HCT116 (cell line): Measurements from ENCODE around the gene TFB1M. TPM values are rescaled to one million over a fixed set of nuclear protein-coding genes. Genes with fewer than 3 reads are reported as not detected.
A peak's percentile ranks its signal among the peaks of the same experiment; 100 is the strongest.

Experiments
- ATAC-seq: fragments of 200-7000 bp; cut with Tn5 transposase; 2 replicates; pipeline ENCODE4 v1.9.1; 2020; ENCODE audit warnings: mild to moderate bottlenecking, moderate library complexity
- BruUV-seq: library from RNA; stranded (reverse); fragments of 400-500 nt; replicated peaks from 2 replicates; lab custom pipeline; 2021; lab: Mats Ljungman, UMichigan
- CTCF ChIA-PET: fragments of 300-600 bp; sonication (Branson Sonifier 250); formaldehyde crosslinking; loops from one replicate; lab custom pipeline; 2021; ENCODE audit warnings: antibody characterized with exemption; lab: Charles Lee
- POLR2A ChIA-PET: fragments of 300-600, 350-600 bp; sonication (Branson Sonifier 250); formaldehyde crosslinking; loops from one replicate; lab custom pipeline; 2021; ENCODE audit warnings: antibody characterized with exemption; lab: Charles Lee
- RAD21 ChIA-PET, 2 experiments: fragments of 300-600 bp; sonication (Branson Sonifier 250); formaldehyde crosslinking; loops; one replicate each; lab custom pipeline; 2023; ENCODE audit warnings: low total read pairs in 2 of 2; ENCODE audit not compliant: uncharacterized antibody in 2 of 2, unreplicated experiment in 2 of 2, low non-redundant PET in 1 of 2; lab: Charles Lee
- DNase-seq: peaks from one replicate; pipeline ENCODE4 v3.0.0-alpha.2; 2010; ENCODE audit warnings: low read depth, low spot score
- H2AFZ ChIP-seq: fragments of 200-600 bp; shearing (Covaris generic), sonication (generic); 2 replicates; pipeline ENCODE4 v1.6.1; 2017; ENCODE audit warnings: low read depth, mixed run types, mixed read lengths, antibody characterized with exemption, low read length; ENCODE audit not compliant: poor library complexity, severe bottlenecking
- H3K27ac ChIP-seq: 2 replicates; pipeline ENCODE4 v1.5.1; 2012; ENCODE audit warnings: low read depth, low read length
- H3K27me3 ChIP-seq: fragments of 200-600 bp; sonication (generic); 2 replicates; pipeline ENCODE4 v1.6.1; 2016; ENCODE audit warnings: mixed run types, low read length, mixed read lengths; ENCODE audit not compliant: insufficient read depth
- H3K36me3 ChIP-seq, 2 experiments: fragments of 200-500 bp in 1 of 2; fragments of 200-600 bp in 1 of 2; sonication (Bioruptor generic) in 1 of 2; sonication (generic) in 1 of 2; 2 replicates each; pipeline versions ENCODE4 v1.5.1 to v1.6.1; 2014 to 2016; ENCODE audit warnings: low read length in 2 of 2, inconsistent platforms in 1 of 2, mixed read lengths in 1 of 2, mixed run types in 1 of 2; ENCODE audit not compliant: insufficient read depth in 2 of 2, control insufficient read depth in 1 of 2
- H3K4me1 ChIP-seq, 2 experiments: fragments of 200-600 bp in 1 of 2; sonication (generic) in 1 of 2; 2 replicates each; pipeline versions ENCODE4 v1.5.1 to v1.6.1; 2012 to 2017; ENCODE audit warnings: low read length in 2 of 2, inconsistent platforms in 1 of 2, mild to moderate bottlenecking in 1 of 2, mixed read lengths in 1 of 2, mixed run types in 1 of 2, moderate library complexity in 1 of 2; ENCODE audit not compliant: insufficient read depth in 2 of 2, control insufficient read depth in 1 of 2
- H3K4me2 ChIP-seq: fragments of 200-600 bp; sonication (generic); 2 replicates; pipeline ENCODE4 v1.6.1; 2017; ENCODE audit warnings: mixed run types, low read length, mixed read lengths
- H3K4me3 ChIP-seq, 2 experiments: fragments of 200-600 bp in 1 of 2; sonication (generic) in 1 of 2; replicated peaks in 1 of 2; 2 replicates each; pipeline ENCODE4 v1.5.1; 2011 to 2016; ENCODE audit warnings: low read length in 2 of 2, control low read depth in 1 of 2, low read depth in 1 of 2, mild to moderate bottlenecking in 1 of 2, mixed read lengths in 1 of 2, mixed run types in 1 of 2
- H3K79me2 ChIP-seq: fragments of 200-600 bp; sonication (generic); 2 replicates; pipeline ENCODE4 v1.6.1; 2017; ENCODE audit warnings: mild to moderate bottlenecking, mixed run types, low read length, moderate library complexity, mixed read lengths; ENCODE audit not compliant: insufficient read depth
- H3K9ac ChIP-seq: fragments of 200-600 bp; sonication (generic); 2 replicates; pipeline ENCODE4 v1.6.1; 2016; ENCODE audit warnings: low read length, mixed read lengths
- H3K9me2 ChIP-seq: fragments of 200-600 bp; sonication (generic), shearing (Covaris generic); 2 replicates; pipeline ENCODE4 v1.6.1; 2017; ENCODE audit warnings: mixed run types, mild to moderate bottlenecking, moderate library complexity; ENCODE audit not compliant: insufficient read depth
- H3K9me3 ChIP-seq, 2 experiments: fragments of 200-500 bp in 1 of 2; fragments of 200-600 bp in 1 of 2; sonication (Bioruptor generic) in 1 of 2; sonication (generic) in 1 of 2; 2 replicates each; pipeline ENCODE4 v1.6.1; 2014 to 2017; ENCODE audit warnings: low read length in 2 of 2, mixed read lengths in 2 of 2, inconsistent platforms in 1 of 2, low read depth in 1 of 2, mild to moderate bottlenecking in 1 of 2, mixed run types in 1 of 2, moderate library complexity in 1 of 2; ENCODE audit not compliant: control insufficient read depth in 1 of 2, insufficient read depth in 1 of 2
- H4K20me1 ChIP-seq: fragments of 200-600 bp; sonication (generic), shearing (Covaris generic); 2 replicates; pipeline ENCODE4 v1.6.1; 2017; ENCODE audit warnings: mixed run types, mild to moderate bottlenecking, moderate library complexity; ENCODE audit not compliant: insufficient read depth
- CEBPB ChIP-seq: IDR thresholded peaks from 2 replicates; pipeline ENCODE4 v1.6.1; 2012; ENCODE audit warnings: low read depth
- CTCF ChIP-seq, 3 experiments: fragments of 200-600 bp in 1 of 3; sonication (generic) in 1 of 3; IDR thresholded peaks in 2 of 3; conservative IDR thresholded peaks in 1 of 3; 2 replicates each; pipeline ENCODE4 v1.5.1; 2012 to 2017; ENCODE audit warnings: low read depth in 2 of 3, low read length in 2 of 3, antibody characterized with exemption in 1 of 3, borderline replicate concordance in 1 of 3, control low read depth in 1 of 3, mild to moderate bottlenecking in 1 of 3, mixed read lengths in 1 of 3, mixed run types in 1 of 3, moderate library complexity in 1 of 3; ENCODE audit not compliant: insufficient read depth in 1 of 3
- EZH2 ChIP-seq: fragments of 200-600 bp; sonication (generic); IDR thresholded peaks from 2 replicates; pipeline ENCODE4 v1.6.1; 2017; ENCODE audit warnings: antibody characterized with exemption, mixed run types
- FOSL1 ChIP-seq: IDR thresholded peaks from 2 replicates; pipeline ENCODE4 v1.6.1; 2012; ENCODE audit warnings: low read depth
- MAX ChIP-seq: IDR thresholded peaks from 2 replicates; pipeline ENCODE4 v1.6.1; 2012
- POLR2AphosphoS5 ChIP-seq: IDR thresholded peaks from 2 replicates; pipeline ENCODE4 v1.6.1; 2011; ENCODE audit warnings: mild to moderate bottlenecking, low read depth, low read length, moderate library complexity
- TCF7L2 ChIP-seq: IDR thresholded peaks from 2 replicates; pipeline ENCODE4 v1.7.0; 2011; ENCODE audit warnings: borderline replicate concordance, inconsistent platforms; ENCODE audit not compliant: insufficient read depth, insufficient read length; ENCODE audit errors: extremely low read depth
- YY1 ChIP-seq: IDR thresholded peaks from 2 replicates; pipeline ENCODE4 v1.6.1; 2011; ENCODE audit warnings: low read length, low read depth, moderate library complexity, mild to moderate bottlenecking; ENCODE audit not compliant: insufficient replicate concordance; ENCODE audit errors: extremely low read depth
- ZBTB33 ChIP-seq: IDR thresholded peaks from 2 replicates; pipeline ENCODE4 v1.6.1; 2011; ENCODE audit warnings: mild to moderate bottlenecking, low read length, moderate library complexity; ENCODE audit not compliant: insufficient replicate concordance; ENCODE audit errors: extremely low read depth
- intact Hi-C: fragments of 100-400 bp; cut with micrococcal nuclease; formaldehyde crosslinking; loops from 2 replicates; pipeline ENCODE4 v1.10.0; 2022
- total RNA-seq: library from RNA; stranded (reverse); gene quantifications from one replicate; pipeline ENCODE4 v1.2.1, GENCODE V29; 2021; ENCODE audit not compliant: unreplicated experiment

Gene TFB1M
- total RNA-seq, 1 experiment from 2014 or later: 43.8 TPM

GRCh38 chr6:155254139-155254538, 60.1 kb downstream of the TFB1M start (continued):
- TF ChIP-seq ZBTB33 (no peak), TCF7L2 (no peak), CTCF (IDR thresholded peaks at IDR 0.05 in 2 of 3, conservative IDR thresholded peaks at IDR 0.05 in 1 of 3; ENCODE audit: borderline replicate concordance in 1 of 3, insufficient read depth in 1 of 3, low read depth in 2 of 3, low read length in 2 of 3) (no peak), YY1 (no peak)

- DNase-seq: no peak
- Histone ChIP-seq H3K9ac (no peak overlapping the region), H3K79me2 (no peaks in the 10 kb centered on the region), H3K36me3 (peaks cover 9 to 21% of the 10 kb centered on the region in 2 experiments; a peak in 3 of 4 replicates), H3K27ac (no peak overlapping the region), H3K4me3 (no peak overlapping the region), H3K27me3 (no peaks in the 10 kb centered on the region), H3K9me3 (no peaks in the 10 kb centered on the region), H3K9me2 (no peaks in the 10 kb centered on the region), H4K20me1 (no peaks in the 10 kb centered on the region), H2AFZ (no peak overlapping the region), H3K4me2 (no peak overlapping the region), H3K4me1 (peaks cover 0 to 7% of the 10 kb centered on the region in 2 experiments; a peak in 2 of 4 replicates)
- ATAC-seq: no peak
- ChIA-PET RAD21 (no interaction called here), POLR2A (no interaction called here), CTCF (no interaction called here)
- BruUV-seq: no TSS peak
- intact Hi-C loops: no loop called here
- TF ChIP-seq FOSL1: 0 out of 2 replicates have a peak, but pooled peaks have one; percentile 22
- TF ChIP-seq MAX: no peak
- no peak for TF ChIP-seq CEBPB
- no peak for TF ChIP-seq EZH2
- no peak for TF ChIP-seq POLR2AphosphoS5
Measured at GRCh38 chr6:155253337-155253736, 60.9 kb downstream of the TFB1M start.
